ENCODE data around the gene P3R3URF.

DNA sequence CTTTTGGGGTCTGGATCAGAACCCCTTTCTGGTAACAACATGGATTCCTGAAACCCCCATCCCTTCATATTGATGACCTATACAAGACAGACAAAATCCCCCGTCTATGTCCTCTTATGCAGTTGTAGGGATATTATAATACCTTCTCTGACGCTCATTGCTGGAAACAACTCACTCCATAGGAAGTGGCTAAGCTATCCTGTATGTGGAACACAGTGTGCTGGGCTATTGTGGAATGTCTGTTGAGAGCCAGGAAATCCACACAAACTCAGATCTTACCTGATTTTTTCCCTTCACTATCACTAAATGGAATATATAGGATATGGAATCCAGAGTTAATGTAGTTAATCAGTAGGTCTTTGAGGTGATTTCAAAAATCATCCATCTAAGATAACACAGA, 26.2 kb downstream of the P3R3URF start:
- TF ChIP-seq, protein P1, sequence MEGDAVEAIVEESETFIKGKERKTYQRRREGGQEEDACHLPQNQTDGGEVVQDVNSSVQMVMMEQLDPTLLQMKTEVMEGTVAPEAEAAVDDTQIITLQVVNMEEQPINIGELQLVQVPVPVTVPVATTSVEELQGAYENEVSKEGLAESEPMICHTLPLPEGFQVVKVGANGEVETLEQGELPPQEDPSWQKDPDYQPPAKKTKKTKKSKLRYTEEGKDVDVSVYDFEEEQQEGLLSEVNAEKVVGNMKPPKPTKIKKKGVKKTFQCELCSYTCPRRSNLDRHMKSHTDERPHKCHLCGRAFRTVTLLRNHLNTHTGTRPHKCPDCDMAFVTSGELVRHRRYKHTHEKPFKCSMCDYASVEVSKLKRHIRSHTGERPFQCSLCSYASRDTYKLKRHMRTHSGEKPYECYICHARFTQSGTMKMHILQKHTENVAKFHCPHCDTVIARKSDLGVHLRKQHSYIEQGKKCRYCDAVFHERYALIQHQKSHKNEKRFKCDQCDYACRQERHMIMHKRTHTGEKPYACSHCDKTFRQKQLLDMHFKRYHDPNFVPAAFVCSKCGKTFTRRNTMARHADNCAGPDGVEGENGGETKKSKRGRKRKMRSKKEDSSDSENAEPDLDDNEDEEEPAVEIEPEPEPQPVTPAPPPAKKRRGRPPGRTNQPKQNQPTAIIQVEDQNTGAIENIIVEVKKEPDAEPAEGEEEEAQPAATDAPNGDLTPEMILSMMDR (IDR thresholded peaks at IDR 0.05; ENCODE audit: insufficient read depth, low read length), result no peak
- TF ChIP-seq REST (IDR thresholded peaks at IDR 0.05; ENCODE audit: insufficient replicate concordance, low read depth) (no peak), POLR2AphosphoS5 (IDR thresholded peaks at IDR 0.05; ENCODE audit: low read depth) (no peak), SPI1 (IDR thresholded peaks at IDR 0.05; ENCODE audit: borderline replicate concordance, low read depth) (no peak)

Data from HL-60 (cell line).